PFSK-1 (cell line): Measurements from ENCODE around the gene DNAH9.

ENCODE experiments used
- POLR2AphosphoS5 ChIP-seq: IDR thresholded peaks from 2 replicates; pipeline ENCODE4 v1.6.1; 2012; ENCODE audit warnings: low read depth, mild to moderate bottlenecking, control low read depth, low read length, moderate library complexity
- TAF1 ChIP-seq: IDR thresholded peaks from 2 replicates; pipeline ENCODE4 v1.6.1; 2012; ENCODE audit warnings: low read length, control low read depth, borderline replicate concordance; ENCODE audit not compliant: insufficient read depth
- TF ChIP-seq, protein P1 (sequence below), 2 experiments: IDR thresholded peaks; 2 replicates each; pipeline versions ENCODE4 v1.6.1 to v1.8.0; 2011 to 2012; ENCODE audit warnings: low read depth in 2 of 2, low read length in 2 of 2, control low read depth in 1 of 2, inconsistent platforms in 1 of 2, mild to moderate bottlenecking in 1 of 2, moderate library complexity in 1 of 2; ENCODE audit not compliant: insufficient read depth in 1 of 2

DNA sequence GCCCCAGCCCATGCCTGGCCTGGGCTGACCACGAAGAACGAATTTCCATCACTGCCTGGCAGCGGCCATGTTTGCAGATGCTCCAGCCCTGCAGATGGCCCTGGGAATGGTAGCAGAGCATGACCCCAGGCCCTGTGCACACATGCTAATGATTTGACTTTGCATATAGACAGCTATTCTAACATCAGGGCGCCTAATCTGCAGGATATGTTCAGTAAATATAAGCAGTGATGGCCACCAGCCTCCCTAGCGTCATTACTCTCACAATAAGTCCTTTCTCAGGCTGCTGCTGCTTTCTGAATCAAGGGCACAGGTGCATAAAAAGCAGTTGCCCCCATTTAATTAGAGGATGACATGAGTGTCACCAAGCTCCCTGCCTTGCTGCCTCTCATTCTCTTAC, 24.2 kb downstream of the DNAH9 start:
- TF ChIP-seq, protein P1, sequence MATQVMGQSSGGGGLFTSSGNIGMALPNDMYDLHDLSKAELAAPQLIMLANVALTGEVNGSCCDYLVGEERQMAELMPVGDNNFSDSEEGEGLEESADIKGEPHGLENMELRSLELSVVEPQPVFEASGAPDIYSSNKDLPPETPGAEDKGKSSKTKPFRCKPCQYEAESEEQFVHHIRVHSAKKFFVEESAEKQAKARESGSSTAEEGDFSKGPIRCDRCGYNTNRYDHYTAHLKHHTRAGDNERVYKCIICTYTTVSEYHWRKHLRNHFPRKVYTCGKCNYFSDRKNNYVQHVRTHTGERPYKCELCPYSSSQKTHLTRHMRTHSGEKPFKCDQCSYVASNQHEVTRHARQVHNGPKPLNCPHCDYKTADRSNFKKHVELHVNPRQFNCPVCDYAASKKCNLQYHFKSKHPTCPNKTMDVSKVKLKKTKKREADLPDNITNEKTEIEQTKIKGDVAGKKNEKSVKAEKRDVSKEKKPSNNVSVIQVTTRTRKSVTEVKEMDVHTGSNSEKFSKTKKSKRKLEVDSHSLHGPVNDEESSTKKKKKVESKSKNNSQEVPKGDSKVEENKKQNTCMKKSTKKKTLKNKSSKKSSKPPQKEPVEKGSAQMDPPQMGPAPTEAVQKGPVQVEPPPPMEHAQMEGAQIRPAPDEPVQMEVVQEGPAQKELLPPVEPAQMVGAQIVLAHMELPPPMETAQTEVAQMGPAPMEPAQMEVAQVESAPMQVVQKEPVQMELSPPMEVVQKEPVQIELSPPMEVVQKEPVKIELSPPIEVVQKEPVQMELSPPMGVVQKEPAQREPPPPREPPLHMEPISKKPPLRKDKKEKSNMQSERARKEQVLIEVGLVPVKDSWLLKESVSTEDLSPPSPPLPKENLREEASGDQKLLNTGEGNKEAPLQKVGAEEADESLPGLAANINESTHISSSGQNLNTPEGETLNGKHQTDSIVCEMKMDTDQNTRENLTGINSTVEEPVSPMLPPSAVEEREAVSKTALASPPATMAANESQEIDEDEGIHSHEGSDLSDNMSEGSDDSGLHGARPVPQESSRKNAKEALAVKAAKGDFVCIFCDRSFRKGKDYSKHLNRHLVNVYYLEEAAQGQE (IDR thresholded peaks at IDR 0.05; ENCODE audit: insufficient read depth in 1 of 2, low read depth in 2 of 2, low read length in 2 of 2) = no peak
- no peak for TF ChIP-seq TAF1
- TF ChIP-seq POLR2AphosphoS5 = no peak
